ENCODE results near the gene GRHL3. TPM values are rescaled to one million over a fixed set of nuclear protein-coding genes. Genes with fewer than 3 reads are reported as not detected.

Gene GRHL3
- total and polyA plus RNA-seq, 4 donors: 0.23 to 0.95 (median 0.35) TPM

DNA sequence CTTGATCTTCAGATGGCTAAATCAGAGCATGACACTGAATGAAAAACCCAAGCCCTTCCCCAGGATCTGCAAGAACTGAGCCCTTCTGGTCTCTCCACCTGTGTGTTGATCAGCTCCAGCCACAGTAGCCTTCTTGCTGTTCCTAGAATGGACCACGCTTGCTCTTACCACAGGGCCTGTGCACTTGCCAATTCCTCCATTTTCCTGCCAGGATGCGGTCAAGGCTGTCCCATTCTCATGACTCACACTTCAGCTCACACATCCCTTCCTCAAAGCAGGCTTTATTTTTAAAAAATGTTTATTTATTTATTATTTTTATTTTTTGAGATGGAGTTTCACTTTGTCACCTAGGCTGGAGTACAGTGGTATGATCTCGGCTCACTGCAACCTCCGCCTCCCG, 43.6 kb upstream of the GRHL3 start:
- no peaks in the 10 kb centered on the region for H3K36me3 ChIP-seq (ENCODE audit: control insufficient read depth in 4 of 4, insufficient read depth in 4 of 4, low read length in 4 of 4)
- no peak overlapping the region for H3K4me3 ChIP-seq
- DNase-seq (no peak), ATAC-seq (ENCODE audit: insufficient read depth, low FRiP score) (no peak)
- no peak overlapping the region for H3K27ac ChIP-seq (ENCODE audit: low read depth in 1 of 2, low read length in 1 of 2)
- H3K27me3 ChIP-seq (ENCODE audit: control insufficient read depth in 3 of 3, insufficient read depth in 3 of 3, low read length in 2 of 3): peaks cover 0 to 3% (median 0%) of the 10 kb centered on the region in 3 donors
- peaks cover 0 to 2% (median 0%) of the 10 kb centered on the region in 5 donors for H3K4me1 ChIP-seq (ENCODE audit: control insufficient read depth in 5 of 5, insufficient read depth in 5 of 5, low read length in 5 of 5)
- H3K9ac ChIP-seq (ENCODE audit: insufficient read depth in 1 of 2, low read length in 2 of 2): no peak overlapping the region
- 95 to 99% methylated on average over 5 of the region's 5 CpGs for WGBS, 2 donors
- H3K9me3 ChIP-seq (ENCODE audit: control insufficient read depth in 4 of 4, insufficient read depth in 3 of 4, low read length in 3 of 4): peaks cover 0 to 3% (median 0%) of the 10 kb centered on the region in 4 donors
- TF ChIP-seq, protein P1, sequence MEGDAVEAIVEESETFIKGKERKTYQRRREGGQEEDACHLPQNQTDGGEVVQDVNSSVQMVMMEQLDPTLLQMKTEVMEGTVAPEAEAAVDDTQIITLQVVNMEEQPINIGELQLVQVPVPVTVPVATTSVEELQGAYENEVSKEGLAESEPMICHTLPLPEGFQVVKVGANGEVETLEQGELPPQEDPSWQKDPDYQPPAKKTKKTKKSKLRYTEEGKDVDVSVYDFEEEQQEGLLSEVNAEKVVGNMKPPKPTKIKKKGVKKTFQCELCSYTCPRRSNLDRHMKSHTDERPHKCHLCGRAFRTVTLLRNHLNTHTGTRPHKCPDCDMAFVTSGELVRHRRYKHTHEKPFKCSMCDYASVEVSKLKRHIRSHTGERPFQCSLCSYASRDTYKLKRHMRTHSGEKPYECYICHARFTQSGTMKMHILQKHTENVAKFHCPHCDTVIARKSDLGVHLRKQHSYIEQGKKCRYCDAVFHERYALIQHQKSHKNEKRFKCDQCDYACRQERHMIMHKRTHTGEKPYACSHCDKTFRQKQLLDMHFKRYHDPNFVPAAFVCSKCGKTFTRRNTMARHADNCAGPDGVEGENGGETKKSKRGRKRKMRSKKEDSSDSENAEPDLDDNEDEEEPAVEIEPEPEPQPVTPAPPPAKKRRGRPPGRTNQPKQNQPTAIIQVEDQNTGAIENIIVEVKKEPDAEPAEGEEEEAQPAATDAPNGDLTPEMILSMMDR (IDR thresholded peaks at IDR 0.05; ENCODE audit: control extremely low read depth, extremely low read depth): no peak

DNA sequence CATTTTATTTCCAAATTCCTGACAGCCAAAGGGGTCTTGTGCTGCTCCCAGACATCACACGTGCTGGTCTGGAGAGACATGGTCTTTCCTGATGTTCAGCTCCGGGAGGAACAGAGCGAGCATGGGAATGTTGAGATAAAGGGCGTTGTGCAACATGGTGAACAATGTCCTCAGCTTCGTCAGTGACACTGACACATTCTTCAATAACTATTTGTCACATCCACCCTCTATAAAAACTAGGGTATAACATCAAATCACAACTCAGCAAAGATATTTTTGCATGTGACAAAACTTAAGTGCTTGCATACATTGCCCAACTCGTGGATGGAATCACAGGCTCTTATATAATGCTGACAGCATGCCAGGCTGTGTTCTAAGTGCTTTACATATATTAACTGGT, 42.4 kb upstream of the GRHL3 start:
- 47 to 53% methylated on average over 6 of the region's 6 CpGs for WGBS, 2 donors
- H3K27me3 ChIP-seq (ENCODE audit: control insufficient read depth in 3 of 3, insufficient read depth in 3 of 3, low read length in 2 of 3): peaks cover 0 to 3% (median 0%) of the 10 kb centered on the region in 3 donors
- H3K4me1 ChIP-seq (ENCODE audit: control insufficient read depth in 5 of 5, insufficient read depth in 5 of 5, low read length in 5 of 5): peaks cover 0 to 2% (median 0%) of the 10 kb centered on the region in 5 donors
- H3K4me3 ChIP-seq: no peak overlapping the region
- H3K9me3 ChIP-seq (ENCODE audit: control insufficient read depth in 4 of 4, insufficient read depth in 3 of 4, low read length in 3 of 4): peaks cover 0 to 3% (median 0%) of the 10 kb centered on the region in 4 donors
- ATAC-seq (ENCODE audit: insufficient read depth, low FRiP score): no peak
- no peak overlapping the region for H3K27ac ChIP-seq (ENCODE audit: low read depth in 1 of 2, low read length in 1 of 2)
- no peak overlapping the region for H3K9ac ChIP-seq (ENCODE audit: insufficient read depth in 1 of 2, low read length in 2 of 2)
- peak in 1 of 3 donors; percentile 15 for DNase-seq
- TF ChIP-seq, protein P1 (IDR thresholded peaks at IDR 0.05; ENCODE audit: control extremely low read depth, extremely low read depth): no peak
- H3K36me3 ChIP-seq (ENCODE audit: control insufficient read depth in 4 of 4, insufficient read depth in 4 of 4, low read length in 4 of 4): no peaks in the 10 kb centered on the region

DNA sequence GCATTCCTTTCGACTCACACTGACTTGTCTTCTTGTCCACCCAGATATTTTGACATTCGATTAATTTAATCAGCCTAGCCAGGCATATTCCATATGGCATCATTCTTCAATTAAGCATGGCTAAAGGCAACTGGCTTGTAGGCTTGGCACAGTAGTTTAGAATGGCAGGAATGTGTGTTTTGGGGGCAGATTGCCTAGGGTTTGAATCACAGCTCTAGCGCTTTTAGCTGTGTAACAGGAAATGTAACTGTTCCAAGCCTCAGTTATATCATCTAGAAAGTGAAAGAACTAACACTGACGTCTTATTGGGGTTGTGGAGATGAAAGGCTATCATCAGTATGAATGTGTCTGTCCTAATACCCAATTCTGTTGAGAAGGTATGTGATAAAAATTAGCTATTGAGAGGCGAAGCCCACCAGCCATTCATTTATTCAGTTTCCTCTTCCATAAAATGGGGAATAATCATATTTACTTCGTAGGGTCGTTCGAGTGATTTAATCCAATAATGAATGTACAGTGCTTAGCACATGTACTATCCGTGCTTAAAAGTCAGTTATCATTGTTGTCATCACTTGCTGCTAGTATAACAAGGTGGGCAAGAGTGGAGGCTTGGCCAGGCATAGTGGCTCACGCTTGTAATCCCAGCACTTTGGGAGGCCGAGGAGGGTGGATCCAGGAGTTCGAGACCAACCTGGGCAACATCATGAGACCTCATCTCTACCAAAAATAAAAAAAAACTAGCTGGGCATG, 41.6 kb upstream of the GRHL3 start:
- peaks cover 0 to 3% (median 0%) of the 10 kb centered on the region in 3 donors for H3K27me3 ChIP-seq (ENCODE audit: control insufficient read depth in 3 of 3, insufficient read depth in 3 of 3, low read length in 2 of 3)

More for the DNA sequence above, 41.6 kb upstream of the GRHL3 start:
- peak in 1 of 3 donors; percentile 12 for DNase-seq
- H3K4me1 ChIP-seq (ENCODE audit: control insufficient read depth in 5 of 5, insufficient read depth in 5 of 5, low read length in 5 of 5): peaks cover 0 to 2% (median 0%) of the 10 kb centered on the region in 5 donors
- ATAC-seq (ENCODE audit: insufficient read depth, low FRiP score): no peak
- TF ChIP-seq, protein P1 (IDR thresholded peaks at IDR 0.05; ENCODE audit: control extremely low read depth, extremely low read depth): no peak
- no peaks in the 10 kb centered on the region for H3K36me3 ChIP-seq (ENCODE audit: control insufficient read depth in 4 of 4, insufficient read depth in 4 of 4, low read length in 4 of 4)
- no peak overlapping the region for H3K27ac ChIP-seq (ENCODE audit: low read depth in 1 of 2, low read length in 1 of 2)
- peaks cover 0 to 3% (median 0%) of the 10 kb centered on the region in 4 donors for H3K9me3 ChIP-seq (ENCODE audit: control insufficient read depth in 4 of 4, insufficient read depth in 3 of 4, low read length in 3 of 4)
- H3K4me3 ChIP-seq: no peak overlapping the region
- H3K9ac ChIP-seq (ENCODE audit: insufficient read depth in 1 of 2, low read length in 2 of 2): no peak overlapping the region
- WGBS, 2 donors: 71 to 74% methylated on average over 12 of the region's 12 CpGs
